Liver (tissue), 9 donors: ENCODE data around the gene CEP250. TPM values are rescaled to one million over a fixed set of nuclear protein-coding genes. Genes with fewer than 3 reads are reported as not detected.

Experiments
- DNase-seq: peaks from one replicate; pipeline ENCODE4 v3.0.0-alpha.2; 2017; ENCODE audit warnings: low spot score
- H3K27ac ChIP-seq, 2 donors: one replicate each; pipeline ENCODE4 v1.7.0; 2013; ENCODE audit warnings: inconsistent platforms in 2 of 2, low read length in 2 of 2, control low read depth in 1 of 2, low read depth in 1 of 2, mild to moderate bottlenecking in 1 of 2
- H3K27me3 ChIP-seq, 4 donors: one replicate each; pipeline versions ENCODE4 v1.6.1 to v1.7.0; 2013; ENCODE audit warnings: low read length in 3 of 4, inconsistent platforms in 1 of 4, mild to moderate bottlenecking in 1 of 4, moderate library complexity in 1 of 4; ENCODE audit not compliant: control insufficient read depth in 4 of 4, insufficient read depth in 4 of 4
- H3K36me3 ChIP-seq, 4 donors: one replicate each; pipeline versions ENCODE4 v1.6.1 to v1.7.0; 2013; ENCODE audit warnings: low read length in 3 of 4, mild to moderate bottlenecking in 3 of 4, low read depth in 1 of 4, moderate library complexity in 1 of 4; ENCODE audit not compliant: control insufficient read depth in 4 of 4, insufficient read depth in 3 of 4
- H3K4me1 ChIP-seq, 4 donors: one replicate each; pipeline versions ENCODE4 v1.6.1 to v1.7.0; 2013; ENCODE audit warnings: low read length in 3 of 4, mild to moderate bottlenecking in 3 of 4, moderate library complexity in 1 of 4; ENCODE audit not compliant: control insufficient read depth in 4 of 4, insufficient read depth in 4 of 4
- H3K4me3 ChIP-seq, 3 donors: one replicate each; pipeline versions ENCODE4 v1.6.1 to v1.7.0; 2013; ENCODE audit warnings: low read length in 3 of 3, control low read depth in 1 of 3, low read depth in 1 of 3, mild to moderate bottlenecking in 1 of 3
- H3K9ac ChIP-seq, 2 donors: one replicate each; pipeline ENCODE4 v1.7.0; 2013; ENCODE audit warnings: low read length in 2 of 2, mild to moderate bottlenecking in 2 of 2, moderate library complexity in 2 of 2, control low read depth in 1 of 2, low read depth in 1 of 2
- H3K9me3 ChIP-seq, 4 donors: one replicate each; pipeline versions ENCODE4 v1.6.1 to v1.7.0; 2013; ENCODE audit warnings: low read length in 3 of 4; ENCODE audit not compliant: control insufficient read depth in 4 of 4
- ATF3 ChIP-seq: IDR thresholded peaks from 2 replicates; pipeline ENCODE4 v1.6.1; 2016; ENCODE audit warnings: antibody characterized with exemption
- CTCF ChIP-seq: fragments of 150-350 bp; IDR thresholded peaks from 2 replicates; pipeline ENCODE4 v1.5.1; 2017; ENCODE audit warnings: improper control_type of control experiment, low read depth, low read length; ENCODE audit not compliant: missing input control
- EGR1 ChIP-seq, 2 donors: IDR thresholded peaks; 2 replicates each; pipeline ENCODE4 v1.6.1; 2016 to 2018; ENCODE audit warnings: antibody characterized with exemption in 2 of 2, low read depth in 2 of 2
- FOXA1 ChIP-seq: IDR thresholded peaks from 2 replicates; pipeline ENCODE4 v1.6.1; 2016; ENCODE audit warnings: antibody characterized with exemption
- FOXA2 ChIP-seq: IDR thresholded peaks from 2 replicates; pipeline ENCODE4 v1.6.1; 2016; ENCODE audit warnings: antibody characterized with exemption
- GABPA ChIP-seq, 2 donors: IDR thresholded peaks in 1 of 2; conservative IDR thresholded peaks in 1 of 2; 2 replicates each; pipeline ENCODE4 v1.6.1; 2016; ENCODE audit warnings: antibody characterized with exemption in 2 of 2, mild to moderate bottlenecking in 1 of 2, moderate library complexity in 1 of 2
- HNF4A ChIP-seq, 2 donors: conservative IDR thresholded peaks; 2 replicates each; pipeline ENCODE4 v1.6.1; 2016; ENCODE audit warnings: antibody characterized with exemption in 2 of 2, mild to moderate bottlenecking in 2 of 2
- HNF4G ChIP-seq: IDR thresholded peaks from 2 replicates; pipeline ENCODE4 v1.6.1; 2016; ENCODE audit warnings: antibody characterized with exemption
- JUND ChIP-seq, 2 donors: IDR thresholded peaks; 2 replicates each; pipeline ENCODE4 v1.6.1; 2016; ENCODE audit warnings: antibody characterized with exemption in 2 of 2
- MAX ChIP-seq: IDR thresholded peaks from 2 replicates; pipeline ENCODE4 v1.6.1; 2016; ENCODE audit warnings: antibody characterized with exemption
- NR2F2 ChIP-seq: IDR thresholded peaks from 2 replicates; pipeline ENCODE4 v1.6.1; 2016; ENCODE audit warnings: antibody characterized with exemption
- RAD21 ChIP-seq, 2 donors: IDR thresholded peaks; 2 replicates each; pipeline ENCODE4 v1.6.1; 2016; ENCODE audit warnings: antibody characterized with exemption in 2 of 2, mild to moderate bottlenecking in 2 of 2
- REST ChIP-seq: IDR thresholded peaks from 2 replicates; pipeline ENCODE4 v1.6.1; 2016; ENCODE audit warnings: antibody characterized with exemption, mild to moderate bottlenecking
- RXRA ChIP-seq, 2 donors: IDR thresholded peaks; 2 replicates each; pipeline ENCODE4 v1.6.1; 2017 to 2018; ENCODE audit warnings: antibody characterized with exemption in 2 of 2, mild to moderate bottlenecking in 1 of 2
- SP1 ChIP-seq: IDR thresholded peaks from 2 replicates; pipeline ENCODE4 v1.6.1; 2018; ENCODE audit warnings: antibody characterized with exemption, mild to moderate bottlenecking
- TAF1 ChIP-seq: conservative IDR thresholded peaks from 2 replicates; pipeline ENCODE4 v1.6.1; 2016; ENCODE audit warnings: antibody characterized with exemption, mild to moderate bottlenecking
- YY1 ChIP-seq: IDR thresholded peaks from 2 replicates; pipeline ENCODE4 v1.6.1; 2016; ENCODE audit warnings: antibody characterized with exemption, mild to moderate bottlenecking
- ZBTB33 ChIP-seq: IDR thresholded peaks from 2 replicates; pipeline ENCODE4 v1.6.1; 2016; ENCODE audit warnings: antibody characterized with exemption
- WGBS: extraction: QIAGEN DNeasy Blood & Tissue Kit; methylation state at CpG from one replicate; pipeline ENCODE4 v1.1.7; 2013; 5-methylcytosine and 5-hydroxymethylcytosine counted together
- polyA plus RNA-seq, 2 donors: library from polyadenylated mRNA; stranded (reverse) in 1 of 2; unstranded in 1 of 2; fragments of 200-250 nt in 1 of 2; fragments of >200 nt in 1 of 2; fragmentation: Nextera tagmentation in 1 of 2; extraction: Ambion mirVana in 1 of 2; gene quantifications; one replicate each; pipeline versions ENCODE4 v1.2.1 to v1.2.3, GENCODE V29; 2013 to 2015
- total RNA-seq, 2 donors: library from RNA; depleted of rRNA; stranded (reverse); fragments of >200 nt; gene quantifications; one replicate each; pipeline ENCODE4 v1.2.3, GENCODE V29; 2014
- donor health status: healthy.
- donor health status: healthy.
- donor health status: healthy.
- donor health status: healthy.
- donor health status: healthy.

Gene CEP250
- total and polyA plus RNA-seq, 4 donors = 3.4 to 13.3 (median 8.3) TPM

- Histone ChIP-seq H3K9me3 (no peaks in the 10 kb centered on the region), H3K36me3 (peaks cover 11 to 72% (median 39%) of the 10 kb centered on the region in 4 donors), H3K27ac (no peak overlapping the region), H3K4me1 (no peaks in the 10 kb centered on the region), H3K4me3 (no peak overlapping the region), H3K9ac (no peak overlapping the region), H3K27me3 (no peaks in the 10 kb centered on the region)
- TF ChIP-seq ZBTB33 (no peak), MAX (no peak), FOXA2 (no peak), SP1 (no peak), RAD21 (IDR thresholded peaks at IDR 0.05) (no peak), YY1 (no peak), GABPA (IDR thresholded peaks at IDR 0.05 in 1 of 2, conservative IDR thresholded peaks at IDR 0.05 in 1 of 2) (no peak), TAF1 (no peak), CTCF (no peak), NR2F2 (no peak), ATF3 (no peak), HNF4G (no peak), FOXA1 (no peak), HNF4A (conservative IDR thresholded peaks at IDR 0.05) (no peak), RXRA (IDR thresholded peaks at IDR 0.05) (no peak), JUND (IDR thresholded peaks at IDR 0.05) (no peak), REST (no peak), EGR1 (IDR thresholded peaks at IDR 0.05; ENCODE audit: low read depth in 2 of 2) (no peak)
- no peak for DNase-seq
- 95% methylated on average over 3 of the region's 3 CpGs for WGBS
These were observed 41.1 kb downstream of the CEP250 start for GRCh38 chr20:35496481-35496880.
